HG03066 (cell line): ENCODE measurements around the gene IQUB.
"Not testable (repeated sequence)": the region's sequence is repeated elsewhere in the genome, so short reads cannot be mapped to it uniquely, and the experiment has no call there.

Experiments used
- ATAC-seq: cut with Tn5 transposase; IDR thresholded peaks from one replicate; pipeline ENCODE4 v1.9.1; 2021; ENCODE audit warnings: low read depth; ENCODE audit not compliant: unreplicated experiment

The IQUB gene

DNA sequence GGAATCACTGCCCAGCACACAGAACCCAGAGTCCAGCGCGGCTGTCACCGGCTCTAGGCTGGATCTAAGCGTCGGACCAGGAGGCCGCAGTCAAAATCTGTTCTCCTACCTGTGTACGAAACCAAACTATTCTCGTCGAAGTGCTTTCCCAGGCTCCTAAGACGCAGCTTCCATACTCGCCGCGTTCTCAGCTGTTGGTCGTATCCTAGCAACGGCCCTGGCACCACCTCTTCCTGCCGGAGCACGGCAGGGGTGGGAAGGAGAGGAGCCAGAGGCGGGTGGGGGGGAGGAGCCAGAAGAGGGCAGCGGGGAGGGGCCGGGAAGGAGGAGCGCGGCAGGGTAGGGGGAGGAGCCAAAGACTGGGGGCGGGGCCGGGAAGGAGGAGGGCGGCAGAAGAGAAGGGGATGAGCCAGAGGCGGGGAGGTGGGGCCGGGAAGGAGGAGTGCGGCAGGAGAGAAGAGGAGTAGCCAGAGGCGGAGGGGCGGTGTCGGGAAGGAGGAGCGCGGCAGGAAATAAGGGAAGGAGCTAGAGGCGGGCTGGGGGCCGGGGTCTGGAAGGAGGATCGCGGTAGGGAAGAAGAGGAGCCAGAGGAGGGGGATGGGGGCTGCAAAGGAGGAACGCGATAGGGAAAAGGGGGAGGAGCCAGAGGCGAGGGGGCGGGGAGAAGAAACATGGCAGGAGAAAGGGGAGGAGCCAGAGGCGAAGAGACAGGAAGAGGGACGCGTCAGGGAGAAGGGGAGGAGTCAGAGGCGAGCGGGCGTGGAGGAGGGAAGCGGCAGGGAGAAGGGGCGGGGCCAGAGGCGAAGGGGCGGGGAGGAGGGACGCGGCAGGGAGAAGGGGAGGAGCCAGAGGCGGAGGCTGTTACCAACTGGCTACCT, at the start of gene IQUB:
Gene IQUB (minus strand): TSS at position 213 of the 878 bp plus-strand sequence. CDS start 22,255 bp downstream, outside the sequence.
- ATAC-seq, result peak; percentile 80

DNA sequence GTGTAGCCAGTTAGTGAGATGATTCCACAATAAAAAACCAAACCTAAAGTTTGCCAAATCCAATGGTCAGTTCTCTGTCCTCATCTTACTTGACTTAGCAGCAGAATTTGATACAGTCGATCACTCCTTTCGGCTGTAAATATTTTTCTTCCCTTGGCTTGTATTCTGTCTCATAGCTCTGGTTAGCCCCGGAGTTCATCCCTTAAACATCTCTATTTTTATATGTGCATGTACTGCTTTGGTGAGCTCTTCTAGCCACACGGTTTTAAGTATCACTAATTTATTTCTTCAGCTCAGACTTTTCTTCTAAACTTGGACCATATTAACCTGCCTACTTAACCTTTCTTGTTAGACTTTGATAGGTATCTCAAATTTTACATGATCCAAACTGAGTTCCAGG, 49.4 kb upstream of the IQUB start:
- no peak for ATAC-seq

DNA sequence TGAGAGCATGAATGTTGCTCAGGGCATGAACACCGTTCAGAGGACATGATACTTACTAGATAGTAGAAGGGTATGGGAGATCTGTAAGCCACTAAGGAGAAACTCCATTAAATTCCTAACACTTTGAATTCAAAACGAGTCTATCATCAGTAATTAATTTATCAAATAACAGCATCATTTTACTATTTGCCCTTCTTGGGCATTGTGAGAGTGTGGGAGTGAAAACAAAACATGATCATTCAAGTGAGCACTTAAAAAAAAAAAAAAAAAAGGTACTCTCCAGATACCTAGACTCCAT, 46.7 kb upstream of the IQUB start:
- no peak for ATAC-seq

DNA sequence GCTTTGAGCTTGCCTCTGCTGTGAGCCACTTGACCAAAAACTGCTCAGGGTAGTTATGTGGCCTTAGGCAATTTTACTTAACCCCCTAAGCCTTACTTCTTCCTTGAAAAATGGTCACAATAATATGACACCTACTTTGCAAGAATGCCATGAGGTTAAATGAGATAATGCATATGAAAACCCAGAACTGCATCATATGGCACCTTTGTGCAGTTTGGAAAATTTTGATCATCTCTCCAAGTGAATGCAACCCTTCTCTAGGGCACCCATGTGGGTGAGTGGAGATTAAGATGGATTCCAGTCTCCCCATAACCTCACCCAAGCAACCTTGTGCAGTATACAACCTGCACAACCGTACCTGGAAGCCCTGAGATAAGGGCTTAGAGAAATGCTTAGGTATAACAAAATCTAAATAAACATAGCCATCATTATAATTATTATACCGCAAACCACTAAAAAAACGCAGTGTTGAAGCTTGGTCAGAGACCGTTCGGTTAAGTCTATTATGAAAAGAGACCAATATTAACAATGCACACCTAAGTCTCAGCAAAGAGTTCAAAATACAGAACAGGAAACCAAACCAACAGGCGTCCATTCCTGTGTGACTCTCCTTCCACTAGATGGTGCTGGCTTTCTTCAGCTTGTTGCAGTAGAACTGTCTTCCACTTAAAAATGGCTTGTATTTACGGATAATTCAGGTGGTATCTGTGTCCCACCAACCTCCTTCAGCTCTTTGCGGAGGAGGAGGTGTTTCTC, 46.2 kb upstream of the IQUB start:
- no peak for ATAC-seq

DNA sequence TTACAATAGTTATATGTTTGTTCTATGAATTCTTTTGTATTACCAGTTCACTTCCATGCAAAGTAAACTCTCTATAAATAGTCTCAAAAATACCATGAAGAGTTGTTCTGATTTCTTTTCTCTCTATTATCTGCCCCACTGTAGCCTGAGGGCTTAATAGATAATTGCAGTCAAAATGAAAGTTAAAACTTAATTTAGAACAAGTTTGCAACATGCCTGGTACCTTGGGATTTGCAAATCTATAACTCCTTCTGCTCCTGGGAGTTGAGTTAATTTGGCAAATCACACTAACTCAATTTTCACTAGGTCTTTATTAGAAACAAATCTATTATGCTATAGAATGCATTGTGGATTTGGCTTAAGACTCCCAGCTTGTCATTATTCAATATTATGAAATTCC, 45.0 kb upstream of the IQUB start:
- ATAC-seq, result no peak

DNA sequence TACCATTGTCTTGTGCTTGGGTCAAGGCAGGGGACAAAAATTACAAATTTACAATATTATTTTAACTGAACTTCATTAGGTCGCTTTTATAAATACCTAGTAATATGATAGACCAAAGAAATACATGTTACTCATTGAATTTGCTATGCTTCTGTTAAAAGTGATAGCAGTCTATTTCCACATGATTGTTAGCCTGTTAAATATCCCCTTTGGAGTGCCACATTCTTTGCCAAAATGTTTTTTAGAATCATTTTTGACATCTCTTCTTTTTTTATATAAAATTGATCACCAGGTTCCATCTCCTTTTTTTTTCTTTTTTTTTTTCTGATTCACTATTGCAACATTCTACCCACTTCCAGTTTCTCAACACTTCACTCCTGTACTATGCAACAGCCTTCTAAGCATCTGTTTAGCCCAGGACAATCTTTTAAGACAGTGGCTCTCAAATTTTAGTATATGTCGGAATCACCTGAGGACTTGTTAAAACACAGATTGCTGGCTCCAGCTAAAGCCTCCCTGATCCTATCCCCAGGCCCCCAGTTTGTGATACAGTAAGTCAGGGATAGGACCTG, 39.6 kb upstream of the IQUB start:
- no peak for ATAC-seq

DNA sequence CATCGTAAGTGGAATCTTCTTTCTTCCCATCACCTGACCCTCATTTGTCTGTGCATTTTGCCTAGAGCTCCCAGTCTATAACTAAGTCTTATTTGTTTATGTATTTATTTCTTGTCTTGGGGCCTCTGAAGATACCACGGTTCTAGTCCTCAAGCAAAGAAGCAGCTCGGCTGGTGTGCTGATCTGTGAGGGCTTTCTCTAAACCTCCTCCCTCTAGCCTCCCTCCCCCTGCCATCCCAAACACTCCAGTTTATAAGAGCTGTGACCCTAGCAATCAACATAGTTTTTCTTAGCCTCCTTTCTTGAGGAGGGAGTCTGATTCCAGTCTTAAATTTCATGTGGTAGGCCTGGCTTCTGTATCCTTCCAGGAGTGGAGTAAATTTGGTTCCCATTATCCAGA, 38.9 kb upstream of the IQUB start:
- no peak for ATAC-seq

DNA sequence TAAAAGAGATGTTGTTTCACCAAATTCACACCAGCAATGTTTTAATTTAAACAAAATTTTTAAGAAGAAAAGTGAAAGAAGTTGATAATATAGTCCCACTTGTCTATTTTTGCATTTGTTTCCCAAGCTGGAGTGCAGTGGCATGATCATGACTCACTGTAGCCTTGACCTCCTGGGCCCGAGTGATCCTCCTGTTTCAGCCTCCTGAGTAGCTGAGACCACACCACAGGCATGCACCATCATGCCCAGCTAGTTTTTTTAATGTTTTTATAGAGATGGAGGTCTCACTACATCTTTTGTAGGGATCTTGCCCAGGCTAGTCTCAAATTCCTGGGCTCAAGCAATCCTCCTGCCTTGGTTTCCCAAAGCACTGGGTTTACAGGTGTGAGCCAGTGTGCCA, 37.3 kb upstream of the IQUB start:
- ATAC-seq, result no peak

DNA sequence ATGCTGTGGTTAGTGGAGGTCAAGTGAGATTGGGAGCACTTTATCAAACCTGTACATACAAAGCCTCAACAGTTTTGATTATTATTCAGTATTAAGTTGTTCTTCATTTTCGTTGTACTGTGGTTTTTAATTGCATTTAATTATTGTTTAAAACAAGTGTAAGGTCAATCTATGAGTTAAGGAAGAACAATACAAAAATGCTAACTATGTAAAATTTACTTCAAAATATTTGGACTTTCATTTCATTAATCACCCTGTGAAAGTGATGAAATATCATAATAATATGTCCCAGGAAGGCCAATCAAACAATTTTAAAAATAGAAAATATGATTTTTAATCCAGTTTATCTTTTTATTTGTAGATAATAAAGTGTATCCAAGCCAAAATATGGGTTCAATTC, 36.8 kb upstream of the IQUB start:
- no peak for ATAC-seq

DNA sequence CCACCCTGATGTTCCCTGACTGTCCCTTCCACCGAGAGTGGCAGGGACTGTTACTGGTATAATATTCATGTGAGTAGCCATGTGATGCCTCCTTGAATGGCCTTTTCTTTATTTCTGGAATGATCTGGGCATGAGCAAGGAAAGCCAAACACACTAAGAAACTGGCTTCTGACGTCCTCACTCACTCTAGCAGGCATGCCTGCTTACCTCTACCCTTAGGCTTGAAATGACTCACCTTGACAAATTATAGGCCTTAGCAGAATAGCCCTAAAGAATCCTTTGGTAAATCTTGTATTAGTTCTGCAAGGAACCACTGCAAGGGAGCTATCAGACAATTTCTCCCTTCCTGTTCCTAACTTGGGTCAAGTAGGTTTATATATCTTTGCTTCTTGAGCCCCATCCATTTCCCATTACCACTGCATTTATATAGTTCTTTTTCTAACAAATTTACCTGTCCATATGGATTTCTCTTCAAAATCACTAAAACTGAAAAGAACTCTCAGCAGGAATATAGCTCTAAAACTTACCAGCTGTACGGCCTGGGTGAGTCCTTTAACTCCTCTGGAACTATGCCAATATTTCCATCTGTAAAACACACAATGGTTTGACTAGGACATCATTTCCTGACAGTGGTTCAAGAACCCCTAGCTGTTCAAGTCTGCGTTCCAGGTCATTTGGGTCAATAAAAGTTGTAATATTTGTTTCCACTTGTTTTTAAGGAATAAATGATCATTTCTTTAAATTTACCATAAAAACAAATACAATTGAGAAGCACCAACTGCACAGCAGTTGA, 36.2 kb upstream of the IQUB start:
- ATAC-seq, result no peak

DNA sequence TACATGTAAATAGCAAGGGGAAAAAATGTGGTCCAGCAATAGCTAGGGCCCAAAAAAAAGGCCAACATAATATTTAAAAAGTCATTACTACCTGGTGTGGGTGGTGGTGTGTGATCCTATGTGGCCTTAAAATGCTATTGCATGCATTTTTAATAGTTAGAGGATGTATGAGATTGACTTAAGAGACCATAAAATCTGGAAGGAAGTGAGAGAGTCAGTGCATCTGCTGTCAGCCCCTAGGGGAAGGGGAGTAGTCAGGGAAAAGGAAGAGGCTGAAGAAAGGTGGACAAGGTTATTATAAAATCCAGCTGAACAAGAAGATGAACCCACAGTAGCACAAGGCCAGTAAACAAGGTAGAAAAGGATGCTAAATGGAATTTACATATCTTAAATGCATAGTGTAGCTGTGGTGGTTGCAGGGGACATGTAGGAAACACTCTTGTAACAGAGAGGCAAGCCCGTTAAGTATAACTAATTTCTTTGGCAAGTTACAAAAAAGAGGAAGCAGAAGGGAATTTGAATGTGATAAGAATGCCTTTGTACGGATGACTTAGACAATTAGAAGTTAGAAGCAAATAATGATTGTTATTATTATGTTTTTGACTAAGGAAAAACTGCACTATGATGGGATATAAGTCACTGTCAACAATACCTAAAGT, 35.1 kb upstream of the IQUB start:
- ATAC-seq, result no peak

DNA sequence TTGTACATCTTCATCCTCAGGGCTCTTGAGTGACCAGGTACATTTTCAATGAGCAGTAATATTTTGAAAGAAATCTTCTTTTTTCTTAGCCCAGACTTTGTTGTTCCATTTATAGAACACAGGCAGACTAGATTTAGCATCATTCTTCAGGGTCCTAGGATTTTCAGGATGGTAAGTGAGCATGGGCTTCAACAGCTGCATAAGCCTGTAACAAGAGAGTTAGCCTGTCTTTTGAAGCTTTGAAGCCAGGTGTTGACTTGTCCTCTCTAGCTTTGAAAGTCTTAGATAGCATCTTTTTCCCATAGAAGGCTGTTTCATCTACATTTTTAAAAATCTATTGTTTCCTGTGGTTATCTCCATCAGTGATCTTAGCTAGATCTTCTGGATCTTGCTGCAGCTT, 27.7 kb upstream of the IQUB start:
- no peak for ATAC-seq

DNA sequence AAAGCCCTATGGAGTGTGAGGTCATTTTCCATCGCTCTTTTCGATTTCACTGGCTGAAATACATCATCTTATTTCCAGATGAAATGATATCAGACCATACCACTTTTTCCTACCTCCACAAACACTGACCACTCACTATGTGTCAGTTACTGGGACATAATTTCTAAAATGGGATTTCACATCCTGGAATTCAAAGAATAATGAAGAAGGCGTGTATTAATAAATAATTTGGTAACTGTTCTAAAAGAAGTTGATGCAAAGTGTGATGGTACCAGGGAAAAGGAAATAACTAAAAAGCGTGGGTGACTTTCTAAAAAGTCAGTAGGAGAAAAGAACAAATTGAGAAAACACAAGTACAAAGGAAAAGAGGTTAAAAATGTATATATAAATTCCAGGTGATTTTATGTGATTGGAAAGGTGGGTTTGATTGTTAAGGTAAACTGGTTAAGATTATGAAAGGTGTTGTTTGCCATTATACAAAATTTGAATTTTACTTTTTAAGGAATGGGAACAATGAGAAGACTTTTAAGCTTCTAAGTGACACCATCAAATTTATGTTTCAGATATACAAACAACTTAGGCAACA, 24.0 kb upstream of the IQUB start:
- ATAC-seq, result no peak

DNA sequence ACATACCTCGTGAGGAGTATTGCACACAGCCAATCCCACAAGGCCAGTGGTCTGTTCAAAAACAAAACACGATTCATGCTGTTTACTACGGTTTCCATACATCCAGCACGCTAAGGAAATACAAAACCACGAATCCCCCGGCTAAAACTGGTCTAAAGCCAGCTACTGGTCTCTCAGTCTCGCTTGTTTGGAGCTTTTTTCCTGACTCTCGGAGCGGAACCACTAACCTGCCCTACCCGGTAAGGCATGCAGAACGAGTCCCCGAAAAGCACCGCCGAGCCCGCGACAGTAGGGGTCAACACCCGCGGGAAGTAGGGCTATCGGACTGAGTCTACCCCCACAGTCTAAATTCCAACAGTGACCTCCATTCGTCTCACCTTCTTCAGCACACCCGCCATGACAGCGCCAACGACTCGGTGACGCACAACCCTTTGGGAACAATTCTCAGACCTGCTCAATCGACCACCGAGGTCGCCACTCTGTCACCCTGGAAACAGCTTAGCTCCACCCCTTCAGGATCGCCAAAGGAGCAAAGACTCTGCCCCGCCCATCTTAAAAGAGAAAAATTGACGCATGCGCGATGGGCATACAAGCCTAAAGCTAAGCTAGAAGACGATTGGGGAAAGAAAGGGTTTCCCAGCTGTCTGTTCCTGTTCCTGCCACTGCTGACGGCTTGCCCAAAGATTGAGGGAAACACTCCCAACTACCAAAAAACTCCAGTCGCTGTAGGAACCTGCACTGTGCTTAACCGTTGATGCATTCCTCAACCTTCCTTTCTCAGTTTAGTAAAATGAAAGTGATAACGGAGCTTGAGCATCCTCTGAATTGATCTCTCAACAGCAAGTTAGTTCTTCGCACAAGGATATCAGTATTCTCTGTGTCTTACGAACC, 23.2 kb upstream of the IQUB start, which contains the start of gene NDUFA5:
Gene NDUFA5 (minus strand): TSS at position 421 of the 891 bp plus-strand sequence. CDS start 23 bp downstream, at position 398.
- ATAC-seq, result peak; percentile 99

DNA sequence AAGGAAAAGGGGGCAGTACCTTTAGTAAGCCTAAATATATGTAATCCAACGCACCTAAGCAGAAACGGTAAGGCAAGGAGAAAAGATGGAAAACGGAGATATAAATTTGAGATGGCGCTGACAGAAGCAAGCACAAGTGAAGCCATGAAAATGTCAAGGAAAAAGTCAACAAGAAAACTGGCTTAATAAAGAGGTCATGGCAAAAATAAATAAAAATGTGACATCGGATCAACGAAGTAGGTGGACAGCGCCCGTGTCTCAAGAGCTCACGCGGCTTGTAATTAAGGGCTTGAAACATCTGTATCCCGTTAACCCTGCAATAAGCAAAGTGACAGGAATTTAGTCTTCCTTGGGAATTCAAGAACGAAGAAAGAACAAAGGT, 22.6 kb upstream of the IQUB start:
- no peak for ATAC-seq

DNA sequence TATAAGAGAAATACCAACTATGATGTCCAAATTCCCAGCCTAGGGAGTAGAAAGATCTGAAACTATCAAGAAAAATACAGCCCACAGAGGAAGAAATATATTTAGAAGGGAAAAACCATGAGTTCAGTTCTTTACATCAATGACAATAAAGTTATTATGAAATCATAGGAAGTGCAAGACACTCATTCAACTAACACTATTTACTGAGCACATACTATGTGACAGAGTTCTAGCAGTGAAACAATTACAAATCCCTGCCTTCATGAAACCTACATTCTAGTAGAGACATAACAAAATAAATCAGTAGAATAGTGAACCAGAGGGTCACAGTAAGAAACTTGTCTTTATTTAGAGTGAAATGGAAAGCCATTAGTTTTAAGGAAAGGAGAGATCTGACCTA, 21.1 kb upstream of the IQUB start:
- no peak for ATAC-seq

DNA sequence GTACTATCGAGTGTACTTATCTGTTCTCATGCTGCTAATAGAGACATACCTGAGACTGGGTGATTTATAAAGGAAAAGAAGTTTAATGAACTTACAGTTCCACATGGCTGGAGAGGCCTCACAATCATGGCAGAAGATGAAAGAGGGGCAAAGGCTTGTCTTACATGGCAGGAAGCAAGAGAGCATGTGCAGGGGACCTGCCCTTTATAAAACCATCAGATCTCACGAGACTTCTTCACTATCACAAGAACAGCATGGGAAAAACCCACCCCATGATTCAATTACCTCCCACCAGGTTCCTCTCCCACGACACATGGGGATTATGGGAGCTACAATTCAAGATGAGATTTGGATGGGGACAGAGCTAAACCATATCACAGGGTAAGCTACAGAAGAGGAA, 18.8 kb upstream of the IQUB start:
- no peak for ATAC-seq

DNA sequence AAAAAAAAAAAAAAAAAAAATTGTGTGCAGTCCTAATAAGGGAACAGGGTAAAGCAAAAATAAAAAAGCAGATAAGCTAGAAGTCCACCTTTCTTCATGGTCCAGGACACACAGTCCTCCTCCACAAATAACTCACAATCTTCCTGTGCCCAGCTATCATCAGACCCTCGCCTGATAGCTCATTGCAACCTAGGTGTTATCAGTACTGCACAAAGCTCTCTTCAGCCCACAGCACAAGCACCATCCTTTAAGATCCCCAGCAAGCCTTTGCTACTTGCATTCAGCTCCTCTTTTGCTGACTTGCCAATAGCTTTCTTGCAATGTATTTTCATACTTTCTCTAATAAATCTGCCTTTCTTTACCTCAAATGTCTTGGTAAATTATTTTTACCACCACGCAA, 18.2 kb upstream of the IQUB start:
- no peak for ATAC-seq

DNA sequence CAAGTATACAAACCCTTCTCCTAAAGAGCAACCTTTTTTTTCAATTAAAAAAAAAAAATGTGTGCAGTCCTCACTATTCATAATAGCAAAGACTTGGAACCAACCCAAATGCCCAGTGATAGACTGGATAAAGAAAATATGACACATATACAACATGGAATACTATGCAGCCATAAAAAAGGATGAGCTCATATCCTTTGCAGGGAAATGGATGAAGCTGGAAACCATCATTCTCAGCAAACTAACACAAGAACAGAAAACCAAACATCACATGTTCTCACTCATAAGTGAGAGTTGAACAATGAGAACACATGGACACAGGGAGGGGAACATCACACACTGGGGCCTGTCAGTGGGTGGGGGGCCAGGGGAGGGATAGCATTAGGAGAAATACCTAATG, 17.7 kb upstream of the IQUB start:
- ATAC-seq, result not testable (repeated sequence)
